ENCODE results near the gene L1CAM.
"Not testable (repeated sequence)": the region's sequence is repeated elsewhere in the genome, so short reads cannot be mapped to it uniquely, and the experiment has no call there.

L1CAM gene

GRCh38 chrX:153829799-153830639 lies 56.0 kb downstream of the L1CAM start, which contains the start of gene PDZD4:
PDZD4 (minus strand) TSS chrX:153830544; CDS start chrX:153830298, 246 bp downstream.
- DNase-seq (ENCODE audit: low read depth in 2 of 2), result no peak

- DNase-seq (ENCODE audit: low read depth in 2 of 2), result no peak
Measured at GRCh38 chrX:153829549-153829798, 56.5 kb downstream of the L1CAM start.

- DNase-seq (ENCODE audit: low read depth in 2 of 2), result no peak
Measured at GRCh38 chrX:153828723-153829548, 57.0 kb downstream of the L1CAM start.

GRCh38 chrX:153828308-153828707 lies 57.7 kb downstream of the L1CAM start:
- no peak for DNase-seq (ENCODE audit: low read depth in 2 of 2)

DNA sequence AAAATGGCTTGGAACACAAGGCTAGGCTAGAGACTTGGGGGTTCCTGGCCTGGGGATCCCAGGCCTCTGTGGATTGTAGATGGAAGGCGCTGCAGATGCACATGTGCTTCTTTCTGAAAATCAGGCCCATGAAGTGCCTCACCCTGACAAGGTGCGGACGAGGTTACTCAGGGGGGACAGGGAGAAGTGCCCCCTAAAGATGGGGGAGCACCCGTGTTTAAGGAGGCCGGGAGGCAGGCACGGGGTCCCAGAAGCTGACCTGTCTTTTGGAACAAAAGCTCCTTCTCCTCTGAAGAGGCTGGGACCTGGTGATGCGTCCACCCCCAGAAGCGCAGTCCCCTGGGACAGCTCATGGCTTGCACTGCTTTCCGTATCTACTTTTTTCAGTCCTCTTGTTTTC lies 58.1 kb downstream of the L1CAM start:
- DNase-seq (ENCODE audit: low read depth in 2 of 2), result no peak

DNA sequence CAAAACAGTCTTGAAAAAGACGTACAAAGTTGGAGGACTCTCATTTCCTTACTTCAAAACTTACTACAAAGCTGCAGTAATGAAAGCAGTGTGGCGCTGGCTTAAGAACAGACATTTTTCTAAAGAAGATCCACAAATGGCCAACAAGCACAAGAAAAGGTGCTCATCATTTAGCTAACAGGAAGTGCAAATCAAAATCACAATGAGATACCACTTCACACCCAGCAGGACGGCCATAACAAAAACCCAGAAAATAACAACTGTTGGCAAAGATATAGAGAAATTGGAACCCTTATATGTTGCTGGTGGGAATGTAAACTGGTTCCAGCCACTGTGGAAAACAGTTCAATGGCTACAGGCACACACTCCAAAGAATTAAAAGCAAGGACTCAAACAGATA lies 59.0 kb downstream of the L1CAM start:
- no peak for DNase-seq (ENCODE audit: low read depth in 2 of 2)

DNA sequence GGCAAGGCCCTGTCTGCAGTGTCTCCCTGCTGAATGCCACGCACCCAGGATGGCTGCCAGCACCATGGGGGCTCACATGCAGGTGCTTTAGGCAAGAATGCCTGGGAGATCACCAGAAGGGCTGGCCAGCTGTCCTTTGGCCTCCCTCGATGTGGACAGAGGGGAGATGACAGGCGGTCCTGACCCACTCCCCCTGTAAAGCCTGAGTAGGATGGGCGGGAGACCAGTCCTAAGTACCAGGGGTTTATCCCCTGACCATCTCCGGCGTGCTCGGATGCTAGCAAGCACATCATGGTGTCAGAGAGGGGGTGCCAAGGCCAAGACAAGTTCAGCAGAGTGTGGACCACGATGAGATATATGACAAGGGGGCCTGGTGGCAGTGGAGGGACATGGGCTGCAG lies 60.9 kb downstream of the L1CAM start:
- no peak for DNase-seq (ENCODE audit: low read depth in 2 of 2)

- DNase-seq (ENCODE audit: low read depth in 2 of 2), result no peak
Measured at GRCh38 chrX:153824348-153824747, 61.6 kb downstream of the L1CAM start.

DNA sequence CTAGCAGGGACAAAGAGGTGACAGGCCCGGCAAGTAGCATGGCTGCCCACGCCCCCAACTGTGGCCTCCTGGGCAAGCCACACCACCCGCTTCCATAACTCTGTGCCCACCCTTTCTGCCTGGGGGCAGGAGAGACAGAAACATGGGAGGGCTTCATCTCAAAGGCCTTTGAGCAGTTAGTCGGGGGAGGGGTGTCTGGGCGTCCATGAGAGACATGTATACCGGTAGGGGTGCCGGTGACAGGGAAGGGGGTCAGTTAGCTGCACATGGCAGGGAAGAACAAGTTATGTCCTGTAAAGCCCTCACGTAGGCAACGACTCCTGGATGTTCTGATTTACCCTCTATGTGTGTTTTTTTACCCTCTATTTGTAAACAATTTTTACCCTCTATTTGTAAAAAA lies 64.9 kb downstream of the L1CAM start:
- DNase-seq (ENCODE audit: low read depth in 2 of 2), result no peak

- DNase-seq (ENCODE audit: low read depth in 2 of 2), result no peak
Measured at GRCh38 chrX:153820601-153821000, 65.4 kb downstream of the L1CAM start.

GRCh38 chrX:153819384-153820040 lies 66.5 kb downstream of the L1CAM start:
- DNase-seq (ENCODE audit: low read depth in 2 of 2), result no peak

DNA sequence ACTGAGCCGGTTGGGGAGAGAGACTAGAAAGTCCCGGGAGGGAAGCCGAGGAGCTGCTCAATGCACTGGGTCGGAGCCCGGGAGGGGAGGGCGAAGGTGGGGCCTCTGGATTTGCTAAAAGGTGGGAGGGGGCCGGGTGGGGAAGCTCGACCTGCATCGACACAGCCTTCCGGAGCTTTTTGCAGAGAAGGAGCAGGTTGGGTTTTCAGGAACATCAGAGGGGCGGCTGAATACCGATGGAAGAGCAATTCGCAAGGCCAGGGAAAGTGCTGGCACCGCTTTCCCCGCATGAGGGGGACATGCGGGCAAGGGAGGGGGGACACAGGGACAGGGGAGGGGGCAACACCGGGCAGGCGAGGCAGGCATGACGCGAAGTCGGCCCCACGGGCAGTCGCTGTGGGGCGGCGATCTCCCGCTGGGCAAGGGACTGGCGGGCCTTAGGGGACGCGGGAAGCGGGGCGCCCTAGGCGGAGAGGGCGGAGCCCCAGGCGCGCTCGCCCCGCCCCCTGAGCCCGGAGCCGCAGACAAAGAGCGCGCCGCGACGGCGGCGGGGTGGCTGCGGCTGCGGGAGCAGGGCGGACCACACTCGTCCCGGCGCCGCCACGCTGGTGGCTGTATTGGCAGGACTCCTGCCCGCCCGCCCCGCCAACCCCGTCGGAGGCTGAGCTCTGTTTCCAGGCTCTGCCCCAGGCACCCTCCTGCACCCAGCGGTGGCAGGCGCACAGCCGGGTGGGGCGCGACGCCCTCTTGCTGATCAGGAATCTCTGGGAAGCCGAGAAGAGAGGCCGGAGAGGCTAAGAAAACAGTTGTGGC lies 67.2 kb downstream of the L1CAM start:
- peak in 1 of 2 donors; percentile 39 for DNase-seq (ENCODE audit: low read depth in 2 of 2)

DNA sequence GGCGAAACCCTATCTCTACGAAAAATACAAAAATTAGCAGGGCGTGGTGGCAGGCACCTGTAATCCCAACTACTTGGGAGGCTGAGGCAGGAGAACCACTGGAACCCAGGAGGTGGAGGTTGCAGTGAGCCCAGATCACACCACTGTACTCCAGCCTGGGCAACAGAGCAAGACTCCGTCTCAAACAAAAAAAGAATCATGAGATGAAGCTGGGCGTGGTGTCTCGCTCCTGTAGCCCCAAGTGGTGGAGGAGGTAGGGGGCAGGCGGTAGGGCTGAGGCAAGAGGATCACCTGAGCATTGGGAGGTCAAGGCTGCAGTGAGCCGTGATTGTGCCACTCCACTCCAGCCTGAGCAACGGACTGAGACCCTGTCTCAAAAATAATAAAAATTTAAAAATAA lies 67.9 kb downstream of the L1CAM start:
- not testable (repeated sequence) for DNase-seq (ENCODE audit: low read depth in 2 of 2)

DNA sequence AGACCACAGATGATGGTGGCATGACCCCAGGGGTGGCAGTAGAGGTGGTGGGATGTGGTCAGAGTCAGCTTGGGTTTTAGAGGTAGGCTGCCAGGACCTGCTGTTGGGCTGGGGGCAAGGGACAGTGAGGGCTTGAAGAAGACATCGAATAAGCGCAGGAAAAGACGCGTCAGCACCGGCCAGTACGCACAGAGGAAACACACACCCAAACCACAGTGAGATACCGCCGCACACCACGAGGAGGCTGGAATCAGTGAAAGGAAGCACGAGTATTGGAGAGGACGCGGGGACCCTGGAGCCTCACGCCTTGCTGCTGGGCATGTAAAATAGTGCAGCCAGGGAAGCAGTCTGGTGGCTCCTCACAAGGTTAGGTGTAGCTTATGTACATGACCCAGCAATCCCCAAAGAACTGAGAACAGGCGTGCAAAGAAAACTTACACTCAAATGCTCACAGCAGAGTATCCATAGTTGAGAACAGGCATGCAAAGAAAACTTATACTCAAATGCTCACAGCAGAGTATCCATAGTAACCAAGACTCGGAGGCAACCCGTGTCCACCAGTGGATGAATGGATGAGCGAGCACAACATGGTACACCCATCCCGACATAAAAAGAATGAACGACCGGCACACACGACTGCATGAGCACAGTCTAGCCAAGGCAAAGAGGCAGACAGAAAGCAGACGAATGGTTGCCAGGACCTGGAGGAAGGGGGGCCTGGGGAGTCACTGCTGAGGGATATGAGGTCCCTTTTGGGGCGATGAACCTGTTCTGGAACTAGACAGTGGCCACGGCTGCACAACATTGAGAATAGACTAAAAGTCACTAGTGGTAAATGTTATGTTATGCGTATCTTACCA lies 68.9 kb downstream of the L1CAM start:
- peak in 1 of 2 donors; percentile 18 for DNase-seq (ENCODE audit: low read depth in 2 of 2)

GRCh38 chrX:153814591-153815315 lies 71.2 kb downstream of the L1CAM start:
- no peak for DNase-seq (ENCODE audit: low read depth in 2 of 2)

GRCh38 chrX:153813161-153813560 lies 72.8 kb downstream of the L1CAM start:
- DNase-seq (ENCODE audit: low read depth in 2 of 2), result no peak

DNA sequence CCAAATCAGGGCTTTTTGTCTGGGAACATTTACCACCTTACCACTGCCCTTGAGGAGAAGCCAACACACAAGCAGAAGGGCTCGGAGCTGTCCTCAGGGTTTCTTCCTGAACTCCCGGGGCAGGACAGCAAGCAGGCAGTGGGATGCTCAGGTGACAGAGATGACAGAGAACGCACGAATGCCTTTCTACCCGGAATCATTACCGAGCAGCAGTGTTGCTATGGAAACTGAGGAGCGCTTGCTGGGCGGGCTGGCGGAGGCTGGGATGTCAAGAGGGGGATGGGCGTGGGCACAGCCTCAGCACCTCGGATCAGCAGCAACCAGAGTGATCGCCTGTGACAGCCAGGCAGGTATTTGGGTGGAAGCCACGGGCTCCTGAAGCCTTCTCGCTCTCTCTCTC lies 73.8 kb downstream of the L1CAM start:
- no peak for DNase-seq (ENCODE audit: low read depth in 2 of 2)

Measured in stimulated activated CD4-positive, alpha-beta T cell treated with anti-CD3 and anti-CD28 coated beads, Interleukin-15, amount 100 ng/mL, for 48 hours (primary cell).